Activated CD8-positive, alpha-beta memory T cell treated with anti-CD3 and anti-CD28 coated beads for 1 hour (primary cell): ENCODE results near the gene THSD4.
"Not testable (repeated sequence)": the region's sequence is repeated elsewhere in the genome, so short reads cannot be mapped to it uniquely, and the experiment has no call there.

Experiments
- DNase-seq, 2 donors: peaks; one replicate each; pipeline ENCODE4 v3.0.0-alpha.2; 2020; ENCODE audit warnings: low read depth in 1 of 2; ENCODE audit errors: extremely low read depth in 1 of 2

The THSD4 gene

DNA sequence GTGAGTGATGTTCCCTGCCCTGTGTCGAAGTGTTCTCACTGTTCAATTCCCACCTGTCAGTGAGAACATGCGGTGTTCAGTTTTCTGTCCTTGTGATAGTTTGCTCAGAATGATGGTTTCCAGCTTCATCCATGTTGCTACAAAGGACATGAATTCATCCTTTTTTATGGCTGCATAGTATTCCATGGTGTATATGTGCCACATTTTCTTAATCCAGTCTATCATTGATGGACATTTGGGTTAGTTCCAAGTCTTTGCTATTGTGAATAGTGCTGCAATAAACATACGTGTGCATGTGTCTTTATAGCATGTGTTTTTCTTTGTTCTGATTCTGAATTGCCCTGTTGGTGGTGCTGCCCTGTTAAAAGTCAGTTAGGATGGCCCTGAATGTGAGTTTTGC is 204.2 kb downstream of the THSD4 start:
- DNase-seq, result not testable (repeated sequence)

DNA sequence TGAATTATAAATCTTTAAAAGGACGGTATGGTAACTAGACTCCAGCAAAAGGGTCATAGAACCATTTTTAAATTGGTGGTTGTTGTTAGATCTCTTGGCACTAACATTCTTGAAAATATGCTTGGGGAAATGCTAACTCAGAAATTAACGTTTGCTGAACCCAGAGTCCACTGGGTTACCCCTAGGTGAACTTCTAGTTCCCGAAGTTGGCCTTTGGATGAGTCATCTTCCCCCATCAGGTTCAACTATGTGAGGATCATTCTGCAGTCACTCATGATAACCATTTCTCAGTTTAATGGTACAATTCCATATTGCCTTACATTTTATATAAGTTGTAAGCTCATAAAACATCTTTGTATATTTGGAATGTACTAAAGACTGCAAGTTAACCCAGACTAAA is 204.7 kb downstream of the THSD4 start:
- DNase-seq, result no peak

DNA sequence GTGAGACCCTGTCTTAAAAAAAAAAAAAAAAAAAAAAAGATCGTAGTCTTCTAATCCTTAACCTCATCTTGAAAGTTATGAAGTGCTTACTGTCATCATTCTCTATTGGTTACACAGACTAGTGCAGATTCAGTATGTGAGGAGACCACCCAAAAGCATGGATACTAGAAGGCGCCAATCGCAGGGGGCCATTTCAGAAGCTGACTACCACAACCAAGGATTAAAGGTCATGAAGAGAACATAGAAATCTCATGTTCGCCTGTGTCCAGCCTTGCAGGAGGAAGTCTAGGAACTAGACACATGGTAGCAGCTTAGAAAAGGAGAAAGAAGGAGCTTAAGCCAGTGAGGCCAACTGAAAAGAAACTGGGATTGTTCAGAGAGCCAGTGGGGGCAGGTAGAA is 207.8 kb downstream of the THSD4 start:
- no peak for DNase-seq

DNA sequence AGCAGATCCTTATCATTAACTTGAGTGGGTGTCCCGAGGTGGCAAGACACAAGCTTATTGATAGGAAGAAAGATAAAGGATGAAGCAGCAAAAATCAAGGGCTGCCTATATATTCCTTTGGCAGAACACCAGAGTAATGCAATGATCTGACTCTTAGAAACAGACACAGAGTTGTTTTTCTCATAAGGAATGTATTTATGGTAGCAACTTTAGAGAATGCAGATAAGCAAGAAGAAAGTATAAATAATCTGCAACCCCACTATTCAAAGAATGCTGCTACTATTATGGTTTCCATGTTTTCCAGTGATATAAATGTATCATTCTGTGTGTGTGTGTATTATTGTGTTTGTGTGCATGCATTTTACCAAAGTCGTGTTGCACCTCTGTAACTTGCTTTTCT is 208.3 kb downstream of the THSD4 start:
- no peak for DNase-seq

DNA sequence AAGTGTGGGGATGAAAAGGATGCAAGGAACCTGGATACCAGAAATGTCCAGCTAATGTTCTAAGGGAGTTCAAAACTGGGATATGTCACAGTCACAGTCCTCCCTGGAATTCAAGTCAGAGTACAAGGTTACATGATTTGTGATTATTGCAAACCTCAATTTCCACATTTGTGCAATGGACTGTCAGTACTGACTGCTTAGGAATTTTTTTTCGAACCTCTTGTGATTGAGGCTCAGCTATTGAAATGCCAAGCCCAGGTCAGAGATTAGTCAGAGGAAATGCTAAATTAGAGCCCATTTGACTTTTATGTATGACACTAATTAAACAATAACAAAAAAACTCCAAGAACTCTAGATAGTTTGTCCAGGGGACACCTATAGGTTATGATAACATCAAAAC is 210.2 kb downstream of the THSD4 start:
- DNase-seq, result no peak

DNA sequence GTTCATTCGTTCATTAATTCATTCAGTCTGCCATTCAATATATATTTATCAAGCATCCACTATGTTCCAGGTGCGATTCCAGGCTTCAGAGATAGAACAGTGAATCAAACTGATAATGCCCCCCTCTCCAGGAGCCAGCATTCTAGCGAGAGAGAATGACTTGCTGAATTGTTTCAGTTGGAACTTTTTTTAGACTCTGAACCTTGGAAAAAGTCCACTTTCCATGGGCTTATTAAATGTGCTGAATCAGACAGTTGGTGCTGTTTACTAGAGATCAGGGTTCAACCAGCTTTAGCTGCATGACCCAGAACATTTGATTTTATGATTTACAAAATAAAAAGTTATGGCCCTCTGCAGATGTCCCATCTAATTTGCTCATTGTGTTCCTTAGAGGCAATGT is 213.2 kb downstream of the THSD4 start:
- DNase-seq, result no peak

DNA sequence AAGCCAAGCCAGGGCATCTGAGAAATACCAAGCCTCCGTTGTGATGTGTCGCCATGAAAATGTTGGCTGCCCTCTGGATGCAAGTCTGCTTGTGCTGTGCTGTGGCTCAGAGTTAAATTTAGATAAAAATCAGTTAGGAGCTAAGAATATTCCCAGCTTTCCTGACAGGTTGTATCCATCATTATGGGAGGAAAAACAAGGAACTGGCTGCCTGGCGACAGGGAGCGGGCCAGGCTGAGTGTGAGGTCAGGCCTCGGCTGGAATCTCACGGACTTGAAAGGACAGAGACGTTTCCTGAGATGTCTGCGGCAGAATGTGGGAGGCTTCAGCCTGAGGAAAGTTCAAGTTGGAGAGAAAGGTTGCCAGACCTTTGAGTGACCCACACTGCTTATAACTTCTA is 213.8 kb downstream of the THSD4 start:
- no peak for DNase-seq

DNA sequence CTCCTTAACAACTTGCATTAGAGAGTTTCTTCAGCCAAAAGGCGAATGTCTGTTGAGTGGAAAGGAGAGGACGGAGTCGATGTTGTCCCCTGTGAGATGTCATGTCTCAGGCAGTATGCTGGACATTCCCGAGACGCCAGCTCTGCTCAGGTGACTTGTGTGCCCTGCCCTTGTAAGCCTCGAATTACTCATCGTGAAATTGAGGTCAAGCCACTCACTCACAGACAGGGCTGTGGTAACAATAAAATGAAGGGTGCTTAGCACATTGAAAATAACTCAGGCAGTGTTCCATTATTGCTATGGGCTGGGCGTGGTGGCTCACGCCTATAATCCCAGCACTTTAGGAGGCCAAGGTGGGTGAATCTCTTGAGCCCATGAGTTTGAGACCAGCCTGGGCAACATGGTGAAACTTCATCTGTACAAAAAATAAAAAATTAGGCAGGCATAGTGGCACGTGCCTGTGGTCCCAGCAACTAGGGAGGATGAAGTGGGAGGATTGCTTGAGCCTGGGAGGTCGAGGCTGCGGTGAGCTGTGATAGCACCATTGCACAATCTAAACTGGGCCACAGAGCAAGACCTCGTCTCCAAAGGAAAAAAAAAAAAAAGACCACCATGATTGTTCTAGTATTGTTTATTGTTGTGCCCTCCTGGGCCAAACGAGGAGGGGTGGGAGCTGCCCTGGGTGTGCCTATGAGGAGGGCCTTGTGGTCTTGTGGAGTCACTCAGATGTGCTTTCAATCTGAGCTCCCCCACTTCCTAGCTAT is 214.4 kb downstream of the THSD4 start:
- DNase-seq, result no peak

DNA sequence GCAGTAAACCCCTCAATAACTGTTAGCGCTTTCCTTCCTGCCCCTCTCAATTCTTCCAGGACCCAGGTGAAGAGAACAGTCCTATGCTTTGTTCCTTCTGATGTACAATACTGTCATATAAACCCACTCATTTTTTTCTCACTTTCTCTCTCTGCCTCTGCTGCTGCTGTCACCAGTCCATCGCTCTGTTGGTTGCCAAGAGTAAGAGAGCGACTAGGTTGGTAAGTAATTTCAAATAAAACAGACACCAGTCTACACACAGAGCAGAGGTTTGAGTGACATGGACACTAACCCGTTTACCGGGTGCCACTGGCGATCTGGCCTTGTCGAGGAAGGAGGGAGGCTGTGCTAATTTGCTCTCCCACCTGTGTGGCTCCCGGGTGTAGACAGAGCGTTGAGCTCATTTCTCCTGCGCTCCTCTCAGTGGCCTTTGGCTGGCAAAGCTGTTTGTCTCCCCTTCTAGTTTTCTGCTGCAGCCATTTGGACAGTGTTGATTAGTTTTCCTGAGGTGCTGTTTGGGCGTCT is 215.4 kb downstream of the THSD4 start:
- no peak for DNase-seq

DNA sequence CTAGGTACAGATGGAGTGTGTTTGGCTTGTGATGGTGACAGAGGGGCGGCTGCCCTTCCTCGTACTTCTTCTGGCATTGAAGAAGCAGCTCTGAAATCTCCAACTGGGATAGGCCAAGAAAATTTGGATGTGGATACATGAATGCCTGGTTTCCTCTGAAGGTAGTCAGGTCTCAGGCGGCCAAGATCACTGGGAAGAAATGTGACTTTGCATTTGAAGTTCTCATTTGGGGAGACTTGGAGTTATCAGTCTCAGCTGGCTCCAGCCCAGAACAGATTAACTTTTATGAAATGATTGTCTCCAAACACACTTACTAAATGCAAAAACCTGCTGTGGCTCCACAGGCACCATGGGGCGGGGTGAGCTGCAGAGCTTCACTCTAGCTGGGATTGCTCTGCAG is 215.9 kb downstream of the THSD4 start:
- DNase-seq, result no peak

DNA sequence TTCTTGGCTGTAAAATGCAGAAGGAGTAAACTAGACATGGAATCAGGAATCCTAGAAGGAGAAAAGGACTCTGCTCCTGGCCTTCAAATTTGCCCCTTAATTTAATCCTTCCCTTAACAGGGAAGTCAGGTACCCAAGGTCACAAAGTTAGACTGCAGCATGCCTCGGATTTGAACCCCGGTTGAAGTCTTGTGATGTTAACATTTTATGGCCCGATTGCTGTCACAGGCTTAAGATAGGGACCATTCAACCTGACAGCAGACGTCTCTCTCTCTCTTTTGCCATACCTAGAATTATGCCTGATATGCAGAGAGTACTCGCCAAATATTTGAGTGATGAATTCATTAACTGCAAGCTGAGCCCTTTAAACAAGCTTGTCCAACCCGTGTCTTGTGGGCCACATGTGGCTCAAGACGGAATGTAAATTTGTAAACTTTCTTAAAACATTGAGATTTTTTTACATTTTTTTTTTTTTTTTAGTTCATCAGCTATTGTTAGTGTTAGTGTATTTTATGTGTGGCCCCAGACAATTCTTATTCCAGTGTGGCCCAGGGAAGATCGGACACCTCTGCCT is 217.2 kb downstream of the THSD4 start:
- no peak for DNase-seq

DNA sequence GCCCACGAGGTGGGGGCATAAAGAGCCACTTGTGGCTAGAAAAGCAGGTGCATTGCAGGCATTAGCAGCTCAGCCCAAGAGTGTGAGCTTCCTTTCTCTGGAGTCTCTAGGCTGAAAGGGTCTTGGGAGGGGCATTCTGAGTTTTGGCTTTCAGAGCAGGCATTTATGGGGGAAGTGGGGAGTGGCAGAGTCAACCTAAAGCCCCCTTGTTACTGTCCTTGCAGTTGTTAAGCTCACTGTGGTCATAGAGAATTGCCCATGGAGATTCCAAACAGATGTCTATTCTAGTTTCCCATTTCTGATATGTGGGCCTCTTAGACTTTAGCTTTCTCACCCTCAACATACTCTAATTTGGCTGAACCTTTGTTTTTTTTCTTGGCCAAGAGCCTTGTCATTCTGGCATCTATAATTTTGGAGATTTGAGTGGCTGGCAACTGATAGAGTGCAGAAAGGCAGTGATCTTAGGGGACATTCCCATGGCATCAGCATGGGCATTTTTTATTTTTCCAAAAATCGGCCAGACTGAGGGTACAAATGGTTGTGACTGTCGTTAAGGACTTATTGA is 217.9 kb downstream of the THSD4 start:
- no peak for DNase-seq

DNA sequence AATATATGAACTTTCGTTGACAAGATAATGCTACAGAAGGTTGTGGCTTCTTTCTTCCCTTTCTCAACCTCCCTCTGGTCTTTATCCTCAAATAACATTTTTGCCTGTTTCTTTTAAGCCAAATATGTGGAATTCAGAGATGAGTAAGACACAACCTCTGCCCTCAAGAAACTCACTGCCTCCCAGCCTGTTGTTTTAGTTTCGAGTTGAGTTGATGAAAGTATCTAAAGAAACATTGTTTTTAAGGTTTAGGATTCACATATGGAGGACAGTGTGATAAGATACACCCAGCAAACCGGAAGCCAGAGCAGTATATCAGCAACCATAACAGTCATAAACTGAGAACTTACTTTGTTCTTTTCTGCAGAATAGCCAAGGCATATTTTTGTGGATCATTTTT is 218.6 kb downstream of the THSD4 start:
- DNase-seq, result no peak

DNA sequence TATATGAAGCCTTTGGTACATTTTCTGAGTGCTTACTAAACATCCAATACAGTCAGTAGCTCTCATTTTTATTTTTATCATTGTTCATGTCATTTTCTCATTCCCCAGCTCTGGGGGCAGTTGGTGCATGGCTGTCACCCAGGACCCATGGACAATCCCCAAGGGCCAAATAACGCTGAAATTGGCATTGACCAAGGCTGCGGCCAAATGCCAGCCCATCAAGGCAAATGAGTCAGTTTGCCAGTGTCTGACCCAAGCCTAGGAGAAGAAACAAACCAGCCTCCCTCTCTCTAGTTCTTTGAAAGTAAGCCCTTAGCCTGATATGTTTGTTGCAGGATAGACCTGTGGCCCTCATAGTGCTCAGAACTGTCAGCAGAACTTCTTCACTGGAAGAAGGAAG is 219.2 kb downstream of the THSD4 start:
- DNase-seq, result no peak

DNA sequence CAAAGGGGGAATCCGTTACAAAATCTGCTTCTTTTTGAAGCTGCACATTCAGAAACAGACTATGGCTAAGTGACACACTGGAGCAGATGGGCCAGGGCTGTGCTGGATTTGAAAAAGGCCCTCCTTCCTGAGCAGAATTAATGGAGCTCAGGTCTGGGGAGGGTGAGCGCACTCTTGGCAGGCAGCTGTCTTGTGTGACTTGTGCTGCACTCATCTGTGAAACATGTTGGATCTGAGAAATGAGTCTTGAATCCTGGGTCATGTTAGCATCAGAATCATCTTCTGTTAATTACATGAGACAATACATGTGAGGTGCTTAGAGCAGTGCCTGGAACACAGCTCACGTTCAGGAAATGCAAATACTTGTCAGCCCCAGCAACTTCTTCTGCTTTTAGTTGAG is 219.6 kb downstream of the THSD4 start:
- no peak for DNase-seq

DNA sequence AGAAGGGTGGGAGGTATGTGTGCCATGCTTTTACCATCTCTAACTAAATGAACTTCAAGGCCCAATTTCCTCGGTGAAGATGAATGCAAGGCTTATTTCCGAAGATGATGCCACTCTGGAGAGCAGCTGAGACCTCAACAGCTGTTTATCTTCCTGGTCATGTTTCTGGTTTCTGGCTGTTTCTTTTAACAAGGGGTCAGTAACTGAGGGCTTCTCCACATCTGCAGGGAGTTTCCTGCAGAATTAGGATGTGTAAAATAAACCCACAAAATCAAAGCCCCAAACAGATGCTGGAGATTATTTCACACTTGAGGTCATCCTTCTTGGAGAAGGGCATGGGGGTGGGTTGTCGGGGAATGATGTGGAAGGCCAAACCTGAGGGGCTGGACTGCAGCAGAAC is 220.3 kb downstream of the THSD4 start:
- DNase-seq, result no peak

DNA sequence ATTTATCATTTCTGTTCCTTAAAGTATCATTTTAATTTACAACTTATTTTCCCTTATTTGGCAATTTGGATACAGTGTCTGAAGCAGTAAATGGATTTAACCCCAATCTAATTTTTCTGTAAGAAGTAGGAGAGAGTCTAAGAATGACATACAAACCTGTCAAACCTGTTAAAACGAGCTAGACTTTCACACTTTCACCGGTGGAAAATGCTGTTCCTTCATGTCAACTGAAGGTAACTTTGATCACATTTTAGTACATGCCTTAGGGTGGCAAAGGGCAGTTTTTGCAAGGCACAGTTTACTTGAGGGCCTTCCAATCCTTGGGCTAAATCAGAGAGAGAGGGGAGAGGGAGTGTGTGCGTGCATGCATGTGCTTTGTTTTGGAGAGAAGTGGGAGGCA is 221.4 kb downstream of the THSD4 start:
- no peak for DNase-seq

DNA sequence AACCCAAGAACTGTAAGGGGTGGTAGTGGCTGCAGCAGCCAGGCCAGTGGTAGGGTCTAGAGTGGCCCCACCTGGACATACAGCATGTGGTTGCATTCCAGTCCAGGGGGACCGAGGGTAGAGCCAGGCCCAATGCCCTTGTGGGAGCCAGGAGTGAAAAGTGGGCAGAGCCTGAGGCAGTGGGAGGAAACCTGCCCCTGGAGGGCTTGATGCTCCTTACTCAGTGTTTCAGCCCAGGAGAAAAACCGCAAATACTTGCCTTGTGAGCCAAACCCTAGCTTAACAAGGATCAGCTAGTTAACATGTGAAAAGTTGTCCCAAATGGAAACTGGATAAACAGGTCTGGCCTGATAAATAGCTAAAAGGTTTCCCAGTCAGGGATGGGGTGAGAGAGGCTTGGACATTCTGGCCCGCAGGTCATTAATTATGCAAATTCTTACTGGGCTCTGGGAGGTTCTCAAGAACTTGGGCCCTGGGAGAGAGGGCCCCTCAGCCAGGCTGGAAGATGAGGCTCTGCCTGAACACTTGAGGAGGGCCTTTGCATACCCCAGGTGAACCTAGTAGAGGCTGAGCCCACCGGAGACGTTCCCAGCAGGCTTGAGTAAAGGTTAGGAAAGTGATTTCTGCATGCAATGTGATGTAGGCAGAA is 222.1 kb downstream of the THSD4 start:
- no peak for DNase-seq

DNA sequence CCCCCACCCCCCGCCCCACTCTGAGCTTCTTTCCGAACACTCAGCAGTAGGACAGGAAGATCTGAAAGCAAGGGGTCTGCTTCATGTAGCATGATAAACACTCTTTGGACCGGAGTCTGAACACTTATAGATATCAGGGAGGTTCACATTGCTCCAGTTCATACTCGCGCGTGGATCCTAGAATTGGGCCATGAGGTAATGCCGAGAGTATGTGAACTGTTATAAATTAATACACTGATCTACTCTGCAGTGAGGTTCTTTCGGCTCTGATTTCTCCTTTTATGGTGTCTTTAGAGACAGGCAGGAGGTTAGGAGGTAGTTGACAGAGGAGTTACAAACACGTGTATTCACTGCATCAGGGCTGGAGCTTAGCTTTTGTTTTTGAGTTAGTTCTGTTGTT is 223.0 kb downstream of the THSD4 start:
- no peak for DNase-seq

DNA sequence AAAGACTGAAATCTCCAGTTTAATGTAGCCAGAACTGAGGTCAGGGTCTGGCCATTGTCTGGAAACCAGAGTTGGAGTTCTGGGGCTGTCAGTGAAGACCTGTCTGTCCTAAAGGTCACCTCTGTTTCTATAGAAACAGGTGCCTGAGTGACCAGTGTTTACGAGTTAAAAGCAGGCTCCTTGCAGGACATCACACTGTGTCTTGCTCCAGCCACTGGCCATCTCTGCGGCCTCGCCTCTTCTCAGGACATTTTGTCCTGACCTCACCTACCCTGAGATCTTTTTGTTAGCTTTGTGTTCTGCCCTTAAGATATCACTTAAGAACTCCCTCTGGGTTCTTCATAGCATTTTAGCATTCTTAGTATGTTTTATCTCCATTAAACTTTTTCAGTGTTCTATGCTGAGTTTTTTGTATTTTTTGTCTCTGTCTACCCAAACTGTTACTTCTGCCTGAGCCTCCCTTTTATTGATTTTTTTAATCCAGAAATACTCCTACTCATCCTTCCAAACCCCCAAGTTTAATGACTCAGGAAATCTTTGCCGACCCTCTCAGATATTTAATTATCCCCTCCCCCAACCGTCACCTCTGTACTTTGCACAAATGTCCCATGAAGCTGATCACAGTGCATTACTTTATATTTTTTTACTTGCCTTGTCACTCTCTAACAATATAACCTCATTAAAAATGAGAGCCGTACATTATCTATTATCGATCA is 223.7 kb downstream of the THSD4 start:
- DNase-seq, result no peak

DNA sequence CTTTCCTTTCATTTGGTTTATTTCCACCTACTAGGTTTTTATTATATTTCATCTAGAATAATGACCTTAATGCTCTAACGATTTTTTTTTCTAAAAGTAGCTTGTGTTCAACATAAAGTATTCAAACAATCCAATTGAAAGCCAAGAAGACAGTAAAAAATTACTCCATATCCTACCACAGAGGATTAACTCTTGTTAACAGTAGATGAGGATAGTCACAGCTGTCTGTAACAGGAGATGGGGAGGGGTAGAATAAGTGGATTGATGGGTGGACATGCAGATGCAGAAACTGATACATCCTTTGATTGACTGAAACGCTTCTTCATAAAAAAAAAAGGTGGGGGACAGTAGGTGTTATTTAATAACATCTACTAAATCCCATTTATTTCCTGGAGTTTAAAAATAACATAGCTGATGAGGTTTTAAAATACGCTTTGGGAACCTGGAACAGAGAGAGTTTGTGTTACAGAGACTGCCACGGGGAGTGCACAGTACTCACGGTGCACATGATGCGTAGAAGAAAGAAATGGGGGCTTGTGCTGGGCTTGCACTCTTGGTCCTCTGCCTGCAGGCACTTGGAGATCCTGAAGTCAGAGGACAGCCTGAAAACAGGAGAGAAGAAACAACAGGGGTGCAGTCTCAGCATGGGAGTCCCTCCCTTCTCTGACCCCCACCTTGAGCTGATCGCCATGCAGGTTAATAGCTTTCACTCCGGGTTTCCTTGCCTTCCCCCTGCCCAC is 226.7 kb downstream of the THSD4 start:
- no peak for DNase-seq
